AG10803 (cell line): ENCODE data around the gene EIF2B2.
A peak's percentile ranks its signal among the peaks of the same experiment; 100 is the strongest.

Source experiments
- DNase-seq: peaks from one replicate; pipeline ENCODE4 v3.0.0; 2010; ENCODE audit warnings: low read depth
- H3K4me3 ChIP-seq: 2 replicates; pipeline ENCODE4 v1.5.1; 2011; ENCODE audit warnings: mild to moderate bottlenecking, low read length, control low read depth
- TF ChIP-seq, protein P1 (sequence below): conservative IDR thresholded peaks from 2 replicates; pipeline ENCODE4 v1.5.1; 2011; ENCODE audit warnings: mild to moderate bottlenecking, low read length, control low read depth, inconsistent platforms

Gene EIF2B2

GRCh38 chr14:74981833-74982232, 20.9 kb upstream of the EIF2B2 start:
- no peak for DNase-seq
- TF ChIP-seq, protein P1, sequence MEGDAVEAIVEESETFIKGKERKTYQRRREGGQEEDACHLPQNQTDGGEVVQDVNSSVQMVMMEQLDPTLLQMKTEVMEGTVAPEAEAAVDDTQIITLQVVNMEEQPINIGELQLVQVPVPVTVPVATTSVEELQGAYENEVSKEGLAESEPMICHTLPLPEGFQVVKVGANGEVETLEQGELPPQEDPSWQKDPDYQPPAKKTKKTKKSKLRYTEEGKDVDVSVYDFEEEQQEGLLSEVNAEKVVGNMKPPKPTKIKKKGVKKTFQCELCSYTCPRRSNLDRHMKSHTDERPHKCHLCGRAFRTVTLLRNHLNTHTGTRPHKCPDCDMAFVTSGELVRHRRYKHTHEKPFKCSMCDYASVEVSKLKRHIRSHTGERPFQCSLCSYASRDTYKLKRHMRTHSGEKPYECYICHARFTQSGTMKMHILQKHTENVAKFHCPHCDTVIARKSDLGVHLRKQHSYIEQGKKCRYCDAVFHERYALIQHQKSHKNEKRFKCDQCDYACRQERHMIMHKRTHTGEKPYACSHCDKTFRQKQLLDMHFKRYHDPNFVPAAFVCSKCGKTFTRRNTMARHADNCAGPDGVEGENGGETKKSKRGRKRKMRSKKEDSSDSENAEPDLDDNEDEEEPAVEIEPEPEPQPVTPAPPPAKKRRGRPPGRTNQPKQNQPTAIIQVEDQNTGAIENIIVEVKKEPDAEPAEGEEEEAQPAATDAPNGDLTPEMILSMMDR, result no peak
- H3K4me3 ChIP-seq, result no peak overlapping the region

DNA sequence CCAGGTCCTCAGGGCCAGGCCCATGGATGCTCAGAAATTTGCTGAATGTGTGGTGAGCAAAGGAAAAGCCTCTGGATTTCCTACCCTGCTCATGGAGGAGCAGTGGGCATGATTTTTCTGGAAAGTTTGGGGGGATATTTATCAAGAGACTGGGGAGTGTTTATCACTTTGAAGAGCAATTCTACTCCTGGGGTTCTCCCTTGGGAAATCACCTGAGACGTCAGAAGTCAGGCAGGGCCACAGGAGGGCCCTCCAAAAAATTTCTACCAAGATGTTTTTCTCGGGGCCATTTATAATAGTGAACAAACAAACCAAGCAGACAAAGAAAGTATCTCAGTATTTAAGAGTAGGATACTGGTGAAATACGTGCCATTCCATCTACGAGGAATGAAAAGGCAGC, 20.1 kb upstream of the EIF2B2 start:
- DNase-seq, result no peak
- no peak overlapping the region for H3K4me3 ChIP-seq
- TF ChIP-seq, protein P1, result no peak

- TF ChIP-seq, protein P1, result no peak
- no peak overlapping the region for H3K4me3 ChIP-seq
- DNase-seq, result no peak
These were observed 19.4 kb upstream of the EIF2B2 start for GRCh38 chr14:74983343-74983742.

DNA sequence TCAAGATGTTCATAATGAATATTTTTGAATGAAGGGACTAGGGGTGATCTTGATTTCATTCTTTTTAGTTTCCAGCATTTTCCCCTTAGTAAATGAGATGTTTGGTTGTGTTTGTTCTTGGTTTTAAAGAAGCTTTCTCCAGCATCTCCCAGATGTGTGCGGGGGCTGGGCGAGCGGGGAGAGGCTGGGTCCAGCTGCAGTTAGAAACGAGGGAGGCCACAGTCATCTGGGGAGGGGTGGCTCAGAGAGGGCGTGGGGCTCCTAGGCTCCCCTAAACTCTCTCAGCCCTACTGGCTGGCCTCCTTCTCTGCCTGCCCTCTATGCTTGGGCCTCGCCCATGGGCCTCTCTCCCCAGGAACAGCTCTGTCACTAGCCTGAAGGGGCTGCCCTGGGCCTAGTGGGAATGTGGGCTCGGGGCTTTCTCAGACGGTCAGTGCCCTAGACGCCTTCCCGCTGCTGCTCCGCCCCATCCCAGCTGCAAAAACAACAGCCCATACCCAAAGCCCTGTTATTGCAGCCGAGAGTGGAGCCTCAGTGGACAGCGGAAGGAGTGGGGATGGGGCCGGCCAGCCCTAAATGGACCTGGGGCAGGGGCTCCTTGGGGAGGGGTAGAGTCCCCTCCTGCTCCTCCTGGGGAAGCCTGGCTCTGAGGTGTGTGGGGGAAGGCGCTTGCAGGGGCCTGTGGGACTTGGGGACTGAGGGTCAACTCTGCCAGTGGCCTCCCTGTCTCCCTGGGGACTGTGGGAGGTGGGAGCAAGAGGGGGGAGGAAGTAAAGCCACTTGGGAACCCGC, 18.3 kb upstream of the EIF2B2 start:
- TF ChIP-seq, protein P1, result no peak
- no peak for DNase-seq

GRCh38 chr14:74985028-74985310, 17.8 kb upstream of the EIF2B2 start:
- TF ChIP-seq, protein P1, result no peak
- H3K4me3 ChIP-seq, result no peak overlapping the region
- DNase-seq, result no peak

More for the DNA sequence above, 18.3 kb upstream of the EIF2B2 start:
- no peak overlapping the region for H3K4me3 ChIP-seq

DNA sequence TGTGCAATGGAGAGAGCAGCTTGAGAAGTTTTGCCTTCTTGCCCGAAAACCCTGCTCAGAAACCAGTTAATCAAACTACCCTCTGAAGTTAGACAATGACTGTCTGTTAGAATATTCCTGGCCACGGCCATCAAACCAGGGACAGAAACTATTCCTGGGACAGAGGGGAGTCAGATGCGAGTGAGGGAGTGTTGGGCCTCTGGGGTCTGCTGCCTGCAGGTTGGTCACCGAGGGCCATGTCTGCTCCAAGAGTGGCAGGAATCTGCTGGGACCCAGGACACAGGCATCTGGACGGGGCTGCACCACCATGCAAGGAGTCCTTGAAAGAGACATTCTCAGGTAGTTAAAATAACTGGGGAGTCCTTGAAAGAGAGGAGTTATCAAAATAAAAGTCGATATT, 16.9 kb upstream of the EIF2B2 start:
- no peak for DNase-seq
- no peak overlapping the region for H3K4me3 ChIP-seq
- TF ChIP-seq, protein P1, result no peak

DNA sequence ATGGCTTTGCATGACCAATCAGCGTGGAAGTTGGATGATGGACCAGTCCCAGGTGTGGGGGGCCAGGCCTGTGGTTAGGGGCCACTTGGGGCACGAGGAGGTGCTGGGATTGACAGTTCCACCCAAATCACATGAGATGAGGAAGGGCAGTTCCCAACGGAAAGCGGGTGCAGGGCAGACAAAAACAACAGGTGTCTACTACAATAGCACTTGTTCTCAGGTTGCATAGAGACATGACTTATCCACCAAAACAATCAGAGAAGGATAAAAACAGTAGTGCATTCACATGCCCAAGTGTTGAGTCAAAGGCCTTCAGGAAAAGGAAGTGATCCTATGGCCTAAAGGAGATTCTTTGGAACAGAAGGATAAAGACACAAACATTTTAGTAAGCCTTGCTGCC, 14.6 kb upstream of the EIF2B2 start:
- H3K4me3 ChIP-seq, result no peak overlapping the region
- TF ChIP-seq, protein P1, result no peak
- DNase-seq, result peak; percentile 55
